H9 (cell line): ENCODE data around the gene CACNA1H. TPM values are rescaled to one million over a fixed set of nuclear protein-coding genes. Genes with fewer than 3 reads are reported as not detected.

Source experiments
- DNase-seq: peaks from one replicate; pipeline ENCODE4 v3.0.0-alpha.2; 2017
- H2AFZ ChIP-seq: one replicate; pipeline ENCODE4 v1.6.1; 2013; ENCODE audit warnings: mild to moderate bottlenecking, low read length, control low read depth, moderate library complexity
- H2AK5ac ChIP-seq: 2 replicates; pipeline ENCODE4 v1.6.1; 2013; ENCODE audit warnings: low read length, control low read depth, mixed read lengths; ENCODE audit not compliant: insufficient read length
- H2BK120ac ChIP-seq: one replicate; pipeline ENCODE4 v1.6.1; 2013; ENCODE audit warnings: low read depth, mild to moderate bottlenecking, low read length, control low read depth, inconsistent platforms; ENCODE audit not compliant: poor library complexity, severe bottlenecking
- H2BK12ac ChIP-seq: 2 replicates; pipeline ENCODE4 v1.6.1; 2013; ENCODE audit warnings: low read length, control low read depth, mixed read lengths, low read depth; ENCODE audit not compliant: insufficient read length
- H2BK15ac ChIP-seq: 2 replicates; pipeline ENCODE4 v1.6.1; 2013; ENCODE audit warnings: low read depth, low read length, control low read depth
- H2BK20ac ChIP-seq: one replicate; pipeline ENCODE4 v1.6.1; 2013; ENCODE audit warnings: low read depth, mild to moderate bottlenecking, low read length, control low read depth, inconsistent platforms; ENCODE audit not compliant: poor library complexity, severe bottlenecking
- H2BK5ac ChIP-seq: 2 replicates; pipeline ENCODE4 v1.6.1; 2013; ENCODE audit warnings: low read length, control low read depth, mixed read lengths; ENCODE audit not compliant: insufficient read length
- H3K14ac ChIP-seq: 2 replicates; pipeline ENCODE4 v1.6.1; 2013; ENCODE audit warnings: low read length, control low read depth; ENCODE audit not compliant: insufficient read depth
- H3K18ac ChIP-seq: 2 replicates; pipeline ENCODE4 v1.6.1; 2013; ENCODE audit warnings: low read depth, mild to moderate bottlenecking, mixed read lengths, low read length, control low read depth; ENCODE audit not compliant: insufficient read length
- H3K23ac ChIP-seq: 2 replicates; pipeline ENCODE4 v1.6.1; 2013; ENCODE audit warnings: low read length, control low read depth, mixed read lengths, low read depth; ENCODE audit not compliant: insufficient read length
- H3K23me2 ChIP-seq: 2 replicates; pipeline ENCODE4 v1.6.1; 2013; ENCODE audit warnings: low read depth, mild to moderate bottlenecking, mixed read lengths, low read length, control low read depth; ENCODE audit not compliant: insufficient read length, poor library complexity, severe bottlenecking
- H3K27ac ChIP-seq: 2 replicates; pipeline ENCODE4 v1.5.1; 2013; ENCODE audit warnings: low read length, control low read depth, mixed read lengths, low read depth; ENCODE audit not compliant: insufficient read length
- H3K27me3 ChIP-seq: 2 replicates; pipeline ENCODE4 v1.6.1; 2013; ENCODE audit warnings: low read length, control low read depth, inconsistent platforms; ENCODE audit not compliant: insufficient read depth
- H3K4ac ChIP-seq: 2 replicates; pipeline ENCODE4 v1.6.1; 2013; ENCODE audit warnings: low read depth, mild to moderate bottlenecking, control low read depth, inconsistent platforms, low read length, moderate library complexity
- H3K4me1 ChIP-seq: 2 replicates; pipeline ENCODE4 v1.6.1; 2013; ENCODE audit warnings: low read length, control low read depth, inconsistent platforms; ENCODE audit not compliant: insufficient read depth
- H3K4me2 ChIP-seq: 2 replicates; pipeline ENCODE4 v1.6.1; 2013; ENCODE audit warnings: low read length, control low read depth, mixed read lengths; ENCODE audit not compliant: insufficient read length, insufficient read depth
- H3K56ac ChIP-seq: 2 replicates; pipeline ENCODE4 v1.6.1; 2013; ENCODE audit warnings: low read depth, mild to moderate bottlenecking, mixed read lengths, low read length, control low read depth; ENCODE audit not compliant: insufficient read length
- H3K79me1 ChIP-seq: 2 replicates; pipeline ENCODE4 v1.6.1; 2013; ENCODE audit warnings: low read depth, mild to moderate bottlenecking, moderate library complexity, low read length, control low read depth, inconsistent platforms; ENCODE audit not compliant: insufficient read depth, poor library complexity, severe bottlenecking
- H3K79me2 ChIP-seq: 2 replicates; pipeline ENCODE4 v1.6.1; 2013; ENCODE audit warnings: low read length, control low read depth, inconsistent platforms; ENCODE audit not compliant: insufficient read depth
- H3K9ac ChIP-seq: 2 replicates; pipeline ENCODE4 v1.6.1; 2013; ENCODE audit warnings: low read length, control low read depth, mixed read lengths; ENCODE audit not compliant: insufficient read length; ENCODE audit errors: extremely low read depth
- H3K9me3 ChIP-seq: one replicate; pipeline ENCODE4 v1.6.1; 2013; ENCODE audit warnings: low read depth, low read length, inconsistent platforms; ENCODE audit not compliant: control insufficient read depth
- H3T11ph ChIP-seq: one replicate; pipeline ENCODE4 v1.6.1; 2013; ENCODE audit warnings: mild to moderate bottlenecking, low read length, control low read depth, inconsistent platforms
- H4K20me1 ChIP-seq: one replicate; pipeline ENCODE4 v1.6.1; 2013; ENCODE audit not compliant: control insufficient read depth, insufficient read length, insufficient read depth
- H4K5ac ChIP-seq: 2 replicates; pipeline ENCODE4 v1.6.1; 2013; ENCODE audit warnings: low read depth, mild to moderate bottlenecking, mixed read lengths, low read length, control low read depth; ENCODE audit not compliant: insufficient read length
- H4K8ac ChIP-seq: replicated peaks from 2 replicates; pipeline ENCODE4 v1.6.1; 2013; ENCODE audit warnings: low read length, control low read depth, mixed read lengths, low read depth; ENCODE audit not compliant: insufficient read length
- H4K91ac ChIP-seq: 2 replicates; pipeline ENCODE4 v1.6.1; 2013; ENCODE audit warnings: low read depth, mild to moderate bottlenecking, moderate library complexity, mixed read lengths, low read length, control low read depth; ENCODE audit not compliant: insufficient read length
- H3K27ac Mint-ChIP-seq, 3 experiments: 2 replicates in 2 of 3; 3 replicates in 1 of 3; pipeline ENCODE4 v1.8.0; 2020 to 2021; ENCODE audit warnings: mixed read lengths in 3 of 3, mild to moderate bottlenecking in 1 of 3, moderate library complexity in 1 of 3
- H3K27me3 Mint-ChIP-seq: 2 replicates; pipeline ENCODE4 v1.8.0; 2021; ENCODE audit warnings: low read depth, mild to moderate bottlenecking, moderate library complexity, mixed read lengths
- H3K36me3 Mint-ChIP-seq, 3 experiments: 2 replicates in 2 of 3; 3 replicates in 1 of 3; pipeline ENCODE4 v1.8.0; 2020 to 2021; ENCODE audit warnings: low read depth in 3 of 3, mixed read lengths in 3 of 3; ENCODE audit not compliant: insufficient read depth in 1 of 3
- H3K4me1 Mint-ChIP-seq, 2 experiments: 2 replicates each; pipeline ENCODE4 v1.8.0; 2020; ENCODE audit warnings: mixed read lengths in 2 of 2
- H3K4me3 Mint-ChIP-seq, 2 experiments: 2 replicates in 1 of 2; 3 replicates in 1 of 2; pipeline ENCODE4 v1.8.0; 2020 to 2021; ENCODE audit warnings: mild to moderate bottlenecking in 2 of 2, mixed read lengths in 2 of 2, moderate library complexity in 1 of 2
- H3K9me3 Mint-ChIP-seq, 2 experiments: 2 replicates in 1 of 2; 3 replicates in 1 of 2; pipeline ENCODE4 v1.8.0; 2020; ENCODE audit warnings: mild to moderate bottlenecking in 2 of 2, mixed read lengths in 2 of 2, moderate library complexity in 1 of 2
- WGBS: extraction: QIAGEN DNeasy Blood & Tissue Kit; methylation state at CpG from one replicate; pipeline ENCODE4 v1.1.7; 2013; ENCODE audit warnings: missing lambda C conversion rate, low lambda C conversion rate, mixed read lengths; ENCODE audit not compliant: insufficient read length; ENCODE audit errors: extremely low coverage; 5-methylcytosine and 5-hydroxymethylcytosine counted together
- total RNA-seq: library from RNA; stranded (reverse); gene quantifications from 2 replicates; pipeline ENCODE4 v1.2.1, GENCODE V29; 2021
- TF ChIP-seq, protein P1 (sequence below): fragments of 200-600 bp; sonication (generic); conservative IDR thresholded peaks from 3 replicates; pipeline ENCODE4 v1.8.0; 2021; ENCODE audit warnings: antibody characterized with exemption, mild to moderate bottlenecking

Gene CACNA1H
- total RNA-seq, 1 experiment from 2014 or later: 43.3 TPM

DNA sequence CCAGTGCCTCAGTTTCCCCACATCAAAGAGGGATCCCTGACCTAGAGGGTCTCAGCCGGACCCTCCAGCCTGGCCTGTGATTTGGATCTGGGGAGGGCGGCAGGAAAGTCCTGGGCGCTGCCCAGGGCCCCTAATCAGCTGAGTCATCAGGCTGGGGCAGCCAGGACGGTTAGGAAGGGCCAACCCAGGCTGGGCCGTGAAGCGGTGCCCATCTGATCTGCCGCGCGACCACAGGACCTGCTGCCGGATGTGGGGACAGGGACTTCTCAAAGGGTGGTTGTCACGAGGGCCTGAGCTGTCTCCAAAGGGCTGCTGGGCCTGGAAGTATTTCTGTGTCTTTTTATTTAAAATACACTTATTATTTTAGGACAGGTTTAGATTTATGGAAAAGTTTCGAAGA, 92.0 kb downstream of the CACNA1H start:
- H3K79me1 ChIP-seq: no peaks in the 10 kb centered on the region
- H3K9ac ChIP-seq: no peak overlapping the region
- H2AK5ac ChIP-seq: no peak overlapping the region
- H3K4ac ChIP-seq: no peak overlapping the region
- H3K79me2 ChIP-seq: no peaks in the 10 kb centered on the region
- Mint-ChIP-seq H3K9me3 (peaks cover 2 to 5% of the 10 kb centered on the region in 2 experiments; a peak in 4 of 5 replicates), H3K4me1 (peaks cover 0 to 3% of the 10 kb centered on the region in 2 experiments; a peak in 1 of 4 replicates), H3K27me3 (peaks cover 44% of the 10 kb centered on the region), H3K27ac (no peak overlapping the region), H3K36me3 (no peaks in the 10 kb centered on the region; a peak in 1 of 7 replicates), H3K4me3 (no peak overlapping the region)
- no peak for DNase-seq
- H3K56ac ChIP-seq: no peak overlapping the region
- H3K9me3 ChIP-seq: no peaks in the 10 kb centered on the region
- H4K8ac ChIP-seq: no peak overlapping the region
- no peak overlapping the region for H4K5ac ChIP-seq
- no peak overlapping the region for H2BK5ac ChIP-seq
- TF ChIP-seq, protein P1, sequence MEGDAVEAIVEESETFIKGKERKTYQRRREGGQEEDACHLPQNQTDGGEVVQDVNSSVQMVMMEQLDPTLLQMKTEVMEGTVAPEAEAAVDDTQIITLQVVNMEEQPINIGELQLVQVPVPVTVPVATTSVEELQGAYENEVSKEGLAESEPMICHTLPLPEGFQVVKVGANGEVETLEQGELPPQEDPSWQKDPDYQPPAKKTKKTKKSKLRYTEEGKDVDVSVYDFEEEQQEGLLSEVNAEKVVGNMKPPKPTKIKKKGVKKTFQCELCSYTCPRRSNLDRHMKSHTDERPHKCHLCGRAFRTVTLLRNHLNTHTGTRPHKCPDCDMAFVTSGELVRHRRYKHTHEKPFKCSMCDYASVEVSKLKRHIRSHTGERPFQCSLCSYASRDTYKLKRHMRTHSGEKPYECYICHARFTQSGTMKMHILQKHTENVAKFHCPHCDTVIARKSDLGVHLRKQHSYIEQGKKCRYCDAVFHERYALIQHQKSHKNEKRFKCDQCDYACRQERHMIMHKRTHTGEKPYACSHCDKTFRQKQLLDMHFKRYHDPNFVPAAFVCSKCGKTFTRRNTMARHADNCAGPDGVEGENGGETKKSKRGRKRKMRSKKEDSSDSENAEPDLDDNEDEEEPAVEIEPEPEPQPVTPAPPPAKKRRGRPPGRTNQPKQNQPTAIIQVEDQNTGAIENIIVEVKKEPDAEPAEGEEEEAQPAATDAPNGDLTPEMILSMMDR: no peak
- H3K27me3 ChIP-seq: no peaks in the 10 kb centered on the region; the same call in 1 of the 2 replicates
- H3K27ac ChIP-seq: no peak overlapping the region
- no peaks in the 10 kb centered on the region for H3K4me1 ChIP-seq
- no peak overlapping the region for H4K91ac ChIP-seq
- no peaks in the 10 kb centered on the region for H4K20me1 ChIP-seq
- H2BK12ac ChIP-seq: no peak overlapping the region
- no peak overlapping the region for H3K4me2 ChIP-seq
- no CpG with 5 or more reads among the region's 12 CpGs for WGBS
- H2BK15ac ChIP-seq: no peak overlapping the region
- H3K23ac ChIP-seq: no peak overlapping the region
- no peak overlapping the region for H3K14ac ChIP-seq
- H2AFZ ChIP-seq: no peak overlapping the region
- H2BK120ac ChIP-seq: no peak overlapping the region
- no peaks in the 10 kb centered on the region for H3K23me2 ChIP-seq
- no peak overlapping the region for H3K18ac ChIP-seq
- no peak overlapping the region for H2BK20ac ChIP-seq
- no peak overlapping the region for H3T11ph ChIP-seq
